Measurements from ENCODE around the gene MIGA2.

MIGA2 gene

GRCh38 chr9:129074106-129074505 lies 37.7 kb downstream of the MIGA2 start:
- DNase-seq (ENCODE audit: low read depth): no peak

- DNase-seq (ENCODE audit: low read depth): no peak
Observed at GRCh38 chr9:129075996-129076639, 39.7 kb downstream of the MIGA2 start.

- DNase-seq (ENCODE audit: low read depth): no peak
Observed at GRCh38 chr9:129076640-129077037, 40.2 kb downstream of the MIGA2 start.

- no peak for DNase-seq (ENCODE audit: low read depth)
Observed at GRCh38 chr9:129077236-129077635, 40.8 kb downstream of the MIGA2 start.

- DNase-seq (ENCODE audit: low read depth): no peak
Observed at GRCh38 chr9:129078691-129079503, 42.5 kb downstream of the MIGA2 start.

GRCh38 chr9:129079829-129080228 lies 43.4 kb downstream of the MIGA2 start:
- no peak for DNase-seq (ENCODE audit: low read depth)

GRCh38 chr9:129080298-129080600 lies 43.8 kb downstream of the MIGA2 start:
- DNase-seq (ENCODE audit: low read depth): no peak

- DNase-seq (ENCODE audit: low read depth): peak; percentile 100
Observed at GRCh38 chr9:129080601-129081387, 44.4 kb downstream of the MIGA2 start, which contains the start of gene DOLPP1. Gene DOLPP1 (plus strand): TSS chr9:129081111. CDS start chr9:129081132, 21 bp downstream.

- peak; percentile 16 for DNase-seq (ENCODE audit: low read depth)
Observed at GRCh38 chr9:129081388-129081904, 45.0 kb downstream of the MIGA2 start.

- DNase-seq (ENCODE audit: low read depth): no peak
Observed at GRCh38 chr9:129084087-129084486, 47.7 kb downstream of the MIGA2 start.

- DNase-seq (ENCODE audit: low read depth): no peak
Observed at GRCh38 chr9:129089246-129089645, 52.8 kb downstream of the MIGA2 start.

- no peak for DNase-seq (ENCODE audit: low read depth)
Observed at GRCh38 chr9:129093602-129094386, 57.4 kb downstream of the MIGA2 start.

- no peak for DNase-seq (ENCODE audit: low read depth)
Observed at GRCh38 chr9:129094387-129095169, 58.2 kb downstream of the MIGA2 start.

- DNase-seq (ENCODE audit: low read depth): no peak
Observed at GRCh38 chr9:129095170-129095667, 58.8 kb downstream of the MIGA2 start.

GRCh38 chr9:129095908-129096307 lies 59.5 kb downstream of the MIGA2 start:
- DNase-seq (ENCODE audit: low read depth): no peak

GRCh38 chr9:129097671-129098306 lies 61.4 kb downstream of the MIGA2 start:
- no peak for DNase-seq (ENCODE audit: low read depth)

- no peak for DNase-seq (ENCODE audit: low read depth)
Observed at GRCh38 chr9:129098328-129098727, 61.9 kb downstream of the MIGA2 start.

- DNase-seq (ENCODE audit: low read depth): no peak
Observed at GRCh38 chr9:129100383-129101169, 64.2 kb downstream of the MIGA2 start.

GRCh38 chr9:129101279-129101678 lies 64.9 kb downstream of the MIGA2 start:
- DNase-seq (ENCODE audit: low read depth): no peak
